DND-41 (cell line): ENCODE data around the gene TMEM61.

ENCODE experiments used
- CTCF ChIP-seq: IDR thresholded peaks from 2 replicates; pipeline ENCODE4 v1.5.1; 2012; ENCODE audit warnings: borderline replicate concordance, low read length, moderate library complexity, mild to moderate bottlenecking; ENCODE audit not compliant: poor library complexity, severe bottlenecking; ENCODE audit errors: extremely low read depth
- EZH2 ChIP-seq: IDR thresholded peaks from 3 replicates; pipeline ENCODE4 v1.6.1; 2012; ENCODE audit warnings: borderline replicate concordance, low read depth, mild to moderate bottlenecking, moderate library complexity, low read length, inconsistent platforms; ENCODE audit not compliant: severe bottlenecking

- TF ChIP-seq CTCF (no peak), EZH2 (no peak)
These were observed 26.6 kb upstream of the TMEM61 start for GRCh38 chr1:54953846-54954245.
